SHP77 treated with DMSO at 0.1 percent for 48 hours (cell line): ENCODE results near the gene SLC9C2.
"Not testable (repeated sequence)": the region's sequence is repeated elsewhere in the genome, so short reads cannot be mapped to it uniquely, and the experiment has no call there.

Experiments
- DNase-seq: peaks from one replicate; lab custom pipeline; 2025; lab: John Stamatoyannopoulos, UW

Gene SLC9C2

GRCh38 chr1:173603056-173603591 is at the start of gene SLC9C2:
Gene SLC9C2 (minus strand): TSS chr1:173603072. CDS start chr1:173601776, 1,296 bp downstream.
- no peak for DNase-seq

- DNase-seq = no peak
Measured at GRCh38 chr1:173648880-173649605, 46.2 kb upstream of the SLC9C2 start.

- DNase-seq = no peak
Measured at GRCh38 chr1:173646656-173647055, 43.8 kb upstream of the SLC9C2 start.

GRCh38 chr1:173642450-173643139 is 39.7 kb upstream of the SLC9C2 start:
- DNase-seq = not testable (repeated sequence)

- no peak for DNase-seq
Measured at GRCh38 chr1:173639102-173639501, 36.2 kb upstream of the SLC9C2 start.

GRCh38 chr1:173638043-173639021 is 35.5 kb upstream of the SLC9C2 start:
- no peak for DNase-seq

GRCh38 chr1:173637236-173638042 is 34.6 kb upstream of the SLC9C2 start:
- DNase-seq = not testable (repeated sequence)

- DNase-seq = no peak
Measured at GRCh38 chr1:173635116-173635515, 32.2 kb upstream of the SLC9C2 start, which contains the start of gene TEX50. Gene TEX50 (plus strand): TSS chr1:173635338. CDS start chr1:173635522, 184 bp downstream.

GRCh38 chr1:173628888-173629287 is 26.0 kb upstream of the SLC9C2 start:
- DNase-seq = no peak

- no peak for DNase-seq
Measured at GRCh38 chr1:173627269-173627668, 24.4 kb upstream of the SLC9C2 start.

- no peak for DNase-seq
Measured at GRCh38 chr1:173616859-173617258, 14.0 kb upstream of the SLC9C2 start.

- DNase-seq = not testable (repeated sequence)
Measured at GRCh38 chr1:173613086-173613485, 10.2 kb upstream of the SLC9C2 start.

- DNase-seq = no peak
Measured at GRCh38 chr1:173608503-173609216, 5.8 kb upstream of the SLC9C2 start.

GRCh38 chr1:173601588-173601987 is 1.3 kb downstream of the SLC9C2 start:
- DNase-seq = no peak

GRCh38 chr1:173596097-173596825 is 6.6 kb downstream of the SLC9C2 start:
- DNase-seq = no peak

- not testable (repeated sequence) for DNase-seq
Measured at GRCh38 chr1:173591138-173591537, 11.7 kb downstream of the SLC9C2 start.

- DNase-seq = no peak
Measured at GRCh38 chr1:173590557-173590956, 12.3 kb downstream of the SLC9C2 start.

GRCh38 chr1:173581383-173582079 is 21.3 kb downstream of the SLC9C2 start:
- DNase-seq = no peak

- DNase-seq = no peak
Measured at GRCh38 chr1:173580658-173581057, 22.2 kb downstream of the SLC9C2 start.
